K562 (cell line): ENCODE results near the gene SLC46A3. TPM values are rescaled to one million over a fixed set of nuclear protein-coding genes. Genes with fewer than 3 reads are reported as not detected.

Experiments
- ADNP ChIP-seq: fragments of 200-800 bp; sonication (Bioruptor generic); IDR thresholded peaks from 2 replicates; pipeline ENCODE4 v1.6.1; 2016; ENCODE audit warnings: missing genetic modification characterization, missing compliant biosample characterization
- BHLHE40 ChIP-seq: IDR thresholded peaks from 2 replicates; pipeline ENCODE4 v1.6.1; 2011; ENCODE audit warnings: low read length, improper control_type of control experiment
- CAMTA2 ChIP-seq: fragments of 250-450 bp; sonication (Bioruptor Pico); conservative IDR thresholded peaks from 2 replicates; pipeline ENCODE4 v1.5.1; 2022
- CC2D1A ChIP-seq: fragments of 450-650 bp; IDR thresholded peaks from 2 replicates; pipeline ENCODE4 v1.6.1; 2017; ENCODE audit warnings: mild to moderate bottlenecking
- E2F8 ChIP-seq: fragments of 450-650 bp; IDR thresholded peaks from 2 replicates; pipeline ENCODE4 v1.7.1; 2018; ENCODE audit warnings: mild to moderate bottlenecking, low read depth; ENCODE audit not compliant: partially characterized antibody
- ELF1 ChIP-seq: fragments of 200-800 bp; sonication (Bioruptor generic); IDR thresholded peaks from 2 replicates; pipeline ENCODE4 v1.6.1; 2016; ENCODE audit warnings: missing genetic modification characterization, missing compliant biosample characterization
- ESRRA ChIP-seq: fragments of 450-650 bp; IDR thresholded peaks from 2 replicates; pipeline ENCODE4 v1.6.1; 2014; ENCODE audit warnings: low read depth, mild to moderate bottlenecking, moderate library complexity, borderline replicate concordance
- FOXA3 ChIP-seq, 2 experiments: fragments of 450-650 bp in 1 of 2; sonication (generic) in 1 of 2; formaldehyde crosslinking; IDR thresholded peaks in 1 of 2; conservative IDR thresholded peaks in 1 of 2; 2 replicates each; pipeline versions ENCODE4 v1.4.0 to v1.8.0; 2020 to 2022; ENCODE audit warnings: mild to moderate bottlenecking in 2 of 2, missing genetic modification reagents in 1 of 2
- HDAC3 ChIP-seq: fragments of 450-650 bp; IDR thresholded peaks from 2 replicates; pipeline ENCODE4 v1.6.1; 2018; ENCODE audit warnings: borderline replicate concordance, mild to moderate bottlenecking, moderate library complexity; ENCODE audit not compliant: partially characterized antibody
- HSF4 ChIP-seq: fragments of 250-450 bp; sonication (Bioruptor Pico); IDR thresholded peaks from 2 replicates; pipeline ENCODE4 v2.1.2; 2022; ENCODE audit warnings: mild to moderate bottlenecking, moderate library complexity, borderline replicate concordance
- JUN ChIP-seq, 2 experiments: sonication (generic) in 1 of 2; formaldehyde crosslinking in 1 of 2; IDR thresholded peaks; 2 replicates each; pipeline versions ENCODE4 v1.6.1 to v1.8.0; 2012 to 2022; ENCODE audit warnings: borderline replicate concordance in 2 of 2, mild to moderate bottlenecking in 2 of 2, improper control_type of control experiment in 1 of 2, low read depth in 1 of 2, low read length in 1 of 2, missing genetic modification reagents in 1 of 2
- KLF10 ChIP-seq: fragments of 250-450 bp; sonication (Bioruptor Pico); IDR thresholded peaks from 2 replicates; pipeline ENCODE4 v1.6.1; 2021; ENCODE audit warnings: matching md5 sums
- MCM3 ChIP-seq: fragments of 450-650 bp; IDR thresholded peaks from 2 replicates; pipeline ENCODE4 v1.6.1; 2016
- MYC ChIP-seq, 2 experiments: fragments of 250-450 bp in 1 of 2; sonication (Bioruptor Pico) in 1 of 2; IDR thresholded peaks; 2 replicates each; pipeline versions ENCODE4 v1.5.1 to v1.6.1; 2012 to 2021; ENCODE audit warnings: low read depth in 2 of 2, borderline replicate concordance in 1 of 2, improper control_type of control experiment in 1 of 2, low read length in 1 of 2, mild to moderate bottlenecking in 1 of 2, moderate library complexity in 1 of 2
- NONO ChIP-seq, 2 experiments: fragments of 200-400 bp in 1 of 2; fragments of 450-650 bp in 1 of 2; formaldehyde crosslinking in 1 of 2; IDR thresholded peaks; 2 replicates each; pipeline ENCODE4 v1.6.1; 2017; ENCODE audit warnings: low read depth in 2 of 2, mild to moderate bottlenecking in 2 of 2, moderate library complexity in 2 of 2, low read length in 1 of 2
- NR2C1 ChIP-seq, 2 experiments: fragments of 450-650 bp; IDR thresholded peaks; 2 replicates each; pipeline ENCODE4 v1.6.1; 2017; ENCODE audit warnings: mild to moderate bottlenecking in 2 of 2, antibody characterized with exemption in 1 of 2, inconsistent platforms in 1 of 2, missing compliant biosample characterization in 1 of 2, missing genetic modification characterization in 1 of 2
- SMC3 ChIP-seq: conservative IDR thresholded peaks from 2 replicates; pipeline ENCODE4 v1.6.1; 2011; ENCODE audit warnings: low read depth, low read length, improper control_type of control experiment; ENCODE audit not compliant: insufficient read depth
- SREBF1 ChIP-seq: fragments of 150-350 bp; IDR thresholded peaks from 2 replicates; pipeline ENCODE4 v1.6.1; 2014; ENCODE audit warnings: antibody characterized with exemption, low read depth, low read length, borderline replicate concordance
- TARDBP ChIP-seq: fragments of 450-650 bp; IDR thresholded peaks from 2 replicates; pipeline ENCODE4 v1.6.1; 2016
- ZNF197 ChIP-seq: fragments of 200-800 bp; sonication (Bioruptor generic); IDR thresholded peaks from 2 replicates; pipeline ENCODE4 v1.6.1; 2016; ENCODE audit warnings: low read depth, missing genetic modification characterization, missing compliant biosample characterization
- ZNF347 ChIP-seq: fragments of 450-650 bp; formaldehyde crosslinking; IDR thresholded peaks from 2 replicates; pipeline ENCODE4 v1.4.0; 2020; ENCODE audit warnings: low read depth, mild to moderate bottlenecking, moderate library complexity
- polyA plus RNA-seq, 8 experiments: library from polyadenylated mRNA; depleted of rRNA in 4 of 8; stranded (reverse) in 5 of 8; unstranded in 3 of 8; fragments of >200 nt; fragmentation: Nextera tagmentation in 2 of 8; fragmentation: Illumina TruSeq in 1 of 8; extraction: Ambion mirVana in 2 of 8; extraction: Trizol in 1 of 8; gene quantifications; 2 replicates each; pipeline versions ENCODE4 v1.2.1 to v1.2.3, GENCODE V29; 2011 to 2014; ENCODE audit warnings: inconsistent platforms in 1 of 8, missing spikeins in 1 of 8
- total RNA-seq, 7 experiments: library from RNA; depleted of rRNA in 6 of 7; stranded (reverse); fragments of >200 nt in 6 of 7; fragmentation: Illumina TruSeq in 2 of 7; extraction: Trizol in 2 of 7; gene quantifications; 2 replicates each; pipeline versions ENCODE4 v1.2.1 to v1.2.3, GENCODE V29; 2011 to 2021; ENCODE audit warnings: low replicate concordance in 1 of 7
- TF ChIP-seq, protein P1 (sequence below): fragments of 250-450 bp; sonication (Bioruptor Pico); IDR thresholded peaks from 2 replicates; pipeline ENCODE4 v1.4.0; 2020; ENCODE audit warnings: mild to moderate bottlenecking, moderate library complexity, borderline replicate concordance

Gene SLC46A3
- total and polyA plus RNA-seq, 9 of the 15 experiments (the other 6 are each of a cell fraction or from before 2014, with no cell fraction given), result 0.14 to 1.2 (median 0.51) TPM

GRCh38 chr13:28658796-28659620 is 59.8 kb downstream of the SLC46A3 start, which contains the start of gene POMP (continued):
- TF ChIP-seq ESRRA (0 out of 2 replicates have a peak, but pooled peaks have one; percentile 57), ADNP (no peak), CAMTA2 (CRISPR knock-in tag) (no peak), SMC3 (no peak), MYC (IDR thresholded peaks at IDR 0.05; ENCODE audit: low read depth, low read length) (peak; percentile 72), MYC (CRISPR knock-in tag; IDR thresholded peaks at IDR 0.05; ENCODE audit: borderline replicate concordance, low read depth) (0 out of 2 replicates have a peak, but pooled peaks have one; percentile 37), NONO (IDR thresholded peaks at IDR 0.05; ENCODE audit: low read depth in 2 of 2, low read length in 1 of 2) (no peak), JUN (IDR thresholded peaks at IDR 0.05; ENCODE audit: borderline replicate concordance, low read depth, low read length) (no peak), JUN (CRISPR knock-in tag; IDR thresholded peaks at IDR 0.05; ENCODE audit: borderline replicate concordance) (no peak), TARDBP (no peak), ZNF197 (CRISPR knock-in tag) (no peak), HDAC3 (no peak), CC2D1A (no peak), BHLHE40 (no peak), NR2C1 (IDR thresholded peaks at IDR 0.05) (peak; percentile 91), NR2C1 (tag; IDR thresholded peaks at IDR 0.05) (peak; percentile 94), ELF1 (peak; percentile 39; the same call in 1 of the 2 replicates), FOXA3 (CRISPR knock-in tag; conservative IDR thresholded peaks at IDR 0.05 in 1 of 2, IDR thresholded peaks at IDR 0.05 in 1 of 2) (no peak), KLF10 (CRISPR knock-in tag) (no peak), MCM3 (no peak), E2F8 (peak; percentile 88), SREBF1 (no peak), HSF4 (no peak), ZNF347 (CRISPR knock-in tag) (no peak)
- TF ChIP-seq, protein P1, sequence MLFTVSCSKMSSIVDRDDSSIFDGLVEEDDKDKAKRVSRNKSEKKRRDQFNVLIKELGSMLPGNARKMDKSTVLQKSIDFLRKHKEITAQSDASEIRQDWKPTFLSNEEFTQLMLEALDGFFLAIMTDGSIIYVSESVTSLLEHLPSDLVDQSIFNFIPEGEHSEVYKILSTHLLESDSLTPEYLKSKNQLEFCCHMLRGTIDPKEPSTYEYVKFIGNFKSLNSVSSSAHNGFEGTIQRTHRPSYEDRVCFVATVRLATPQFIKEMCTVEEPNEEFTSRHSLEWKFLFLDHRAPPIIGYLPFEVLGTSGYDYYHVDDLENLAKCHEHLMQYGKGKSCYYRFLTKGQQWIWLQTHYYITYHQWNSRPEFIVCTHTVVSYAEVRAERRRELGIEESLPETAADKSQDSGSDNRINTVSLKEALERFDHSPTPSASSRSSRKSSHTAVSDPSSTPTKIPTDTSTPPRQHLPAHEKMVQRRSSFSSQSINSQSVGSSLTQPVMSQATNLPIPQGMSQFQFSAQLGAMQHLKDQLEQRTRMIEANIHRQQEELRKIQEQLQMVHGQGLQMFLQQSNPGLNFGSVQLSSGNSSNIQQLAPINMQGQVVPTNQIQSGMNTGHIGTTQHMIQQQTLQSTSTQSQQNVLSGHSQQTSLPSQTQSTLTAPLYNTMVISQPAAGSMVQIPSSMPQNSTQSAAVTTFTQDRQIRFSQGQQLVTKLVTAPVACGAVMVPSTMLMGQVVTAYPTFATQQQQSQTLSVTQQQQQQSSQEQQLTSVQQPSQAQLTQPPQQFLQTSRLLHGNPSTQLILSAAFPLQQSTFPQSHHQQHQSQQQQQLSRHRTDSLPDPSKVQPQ (CRISPR knock-in tag), result no peak
